Testis (tissue), 2 donors: Measurements from ENCODE around the gene GCNT1.

Experiments
- POLR2A ChIP-seq: fragments of 450-650 bp; IDR thresholded peaks from one replicate; pipeline ENCODE4 v1.6.1; 2017; ENCODE audit warnings: antibody characterized with exemption, mild to moderate bottlenecking, moderate library complexity
- TF ChIP-seq, protein P1 (sequence below), 3 experiments: fragments of 450-650 bp in 2 of 3; fragments of 200-600 bp in 1 of 3; sonication (generic) in 1 of 3; IDR thresholded peaks; one replicate each; pipeline ENCODE4 v1.5.1; 2016 to 2019; ENCODE audit warnings: antibody characterized with exemption in 3 of 3, mild to moderate bottlenecking in 2 of 3, moderate library complexity in 1 of 3

- TF ChIP-seq, protein P1, sequence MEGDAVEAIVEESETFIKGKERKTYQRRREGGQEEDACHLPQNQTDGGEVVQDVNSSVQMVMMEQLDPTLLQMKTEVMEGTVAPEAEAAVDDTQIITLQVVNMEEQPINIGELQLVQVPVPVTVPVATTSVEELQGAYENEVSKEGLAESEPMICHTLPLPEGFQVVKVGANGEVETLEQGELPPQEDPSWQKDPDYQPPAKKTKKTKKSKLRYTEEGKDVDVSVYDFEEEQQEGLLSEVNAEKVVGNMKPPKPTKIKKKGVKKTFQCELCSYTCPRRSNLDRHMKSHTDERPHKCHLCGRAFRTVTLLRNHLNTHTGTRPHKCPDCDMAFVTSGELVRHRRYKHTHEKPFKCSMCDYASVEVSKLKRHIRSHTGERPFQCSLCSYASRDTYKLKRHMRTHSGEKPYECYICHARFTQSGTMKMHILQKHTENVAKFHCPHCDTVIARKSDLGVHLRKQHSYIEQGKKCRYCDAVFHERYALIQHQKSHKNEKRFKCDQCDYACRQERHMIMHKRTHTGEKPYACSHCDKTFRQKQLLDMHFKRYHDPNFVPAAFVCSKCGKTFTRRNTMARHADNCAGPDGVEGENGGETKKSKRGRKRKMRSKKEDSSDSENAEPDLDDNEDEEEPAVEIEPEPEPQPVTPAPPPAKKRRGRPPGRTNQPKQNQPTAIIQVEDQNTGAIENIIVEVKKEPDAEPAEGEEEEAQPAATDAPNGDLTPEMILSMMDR (IDR thresholded peaks at IDR 0.05), result no peak
- TF ChIP-seq POLR2A, result no peak
Observed at GRCh38 chr9:76552181-76552580, 93.2 kb downstream of the GCNT1 start.
